ENCODE measurements around the gene FGFR1OP2. TPM values are rescaled to one million over a fixed set of nuclear protein-coding genes. Genes with fewer than 3 reads are reported as not detected.

FGFR1OP2 gene
- 41.7 and 56.2 TPM in 2 replicates for total RNA-seq

DNA sequence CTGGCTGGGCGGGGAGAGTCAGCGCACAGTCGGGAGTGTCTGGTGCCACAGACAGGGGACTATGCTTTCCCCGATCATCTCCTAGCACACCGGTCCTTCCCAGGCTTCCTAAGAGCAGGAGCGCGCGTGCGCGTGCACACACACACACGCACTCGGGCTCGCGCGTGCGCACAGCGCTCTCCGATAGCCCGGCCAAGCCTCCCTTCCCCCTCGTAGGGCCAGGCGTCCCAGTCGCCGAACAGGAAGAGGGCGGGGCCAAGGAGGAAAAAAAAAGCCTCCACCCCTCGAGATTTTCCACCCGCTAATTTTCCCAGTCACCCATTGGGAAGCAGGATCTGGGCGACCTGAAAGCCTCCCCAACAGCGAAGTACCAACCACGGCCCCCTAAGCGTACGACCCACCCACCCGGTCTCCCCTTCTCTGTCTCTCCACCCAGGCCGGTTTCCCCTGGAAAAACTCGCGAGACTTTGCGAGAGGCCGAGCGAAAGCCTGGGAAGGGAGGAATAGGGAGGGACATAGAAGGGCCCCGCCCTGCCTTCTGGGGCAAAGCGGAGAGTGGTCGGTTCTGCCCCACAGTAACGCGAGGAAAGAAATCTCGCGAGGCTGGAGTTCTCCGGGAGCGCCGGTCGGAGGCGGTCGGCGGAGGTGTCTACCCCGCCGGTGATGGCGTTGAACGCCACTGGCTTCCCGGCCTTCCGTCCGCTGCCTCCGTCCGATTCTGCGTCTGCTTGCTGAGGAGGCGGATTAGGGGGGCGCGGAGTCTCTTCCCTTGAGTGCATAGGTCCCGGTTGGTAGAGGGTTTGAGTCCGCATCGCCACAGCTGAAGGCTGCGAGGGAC is at the start of gene FGFR1OP2, which contains the start of gene INTS13:
Gene FGFR1OP2 (plus strand): TSS at position 608 of the 838 bp plus-strand sequence. CDS start 15,689 bp downstream, outside the sequence.
Gene INTS13 (minus strand): TSS at position 119 of the 838 bp plus-strand sequence. CDS start 1,178 bp downstream, outside the sequence.

DNA sequence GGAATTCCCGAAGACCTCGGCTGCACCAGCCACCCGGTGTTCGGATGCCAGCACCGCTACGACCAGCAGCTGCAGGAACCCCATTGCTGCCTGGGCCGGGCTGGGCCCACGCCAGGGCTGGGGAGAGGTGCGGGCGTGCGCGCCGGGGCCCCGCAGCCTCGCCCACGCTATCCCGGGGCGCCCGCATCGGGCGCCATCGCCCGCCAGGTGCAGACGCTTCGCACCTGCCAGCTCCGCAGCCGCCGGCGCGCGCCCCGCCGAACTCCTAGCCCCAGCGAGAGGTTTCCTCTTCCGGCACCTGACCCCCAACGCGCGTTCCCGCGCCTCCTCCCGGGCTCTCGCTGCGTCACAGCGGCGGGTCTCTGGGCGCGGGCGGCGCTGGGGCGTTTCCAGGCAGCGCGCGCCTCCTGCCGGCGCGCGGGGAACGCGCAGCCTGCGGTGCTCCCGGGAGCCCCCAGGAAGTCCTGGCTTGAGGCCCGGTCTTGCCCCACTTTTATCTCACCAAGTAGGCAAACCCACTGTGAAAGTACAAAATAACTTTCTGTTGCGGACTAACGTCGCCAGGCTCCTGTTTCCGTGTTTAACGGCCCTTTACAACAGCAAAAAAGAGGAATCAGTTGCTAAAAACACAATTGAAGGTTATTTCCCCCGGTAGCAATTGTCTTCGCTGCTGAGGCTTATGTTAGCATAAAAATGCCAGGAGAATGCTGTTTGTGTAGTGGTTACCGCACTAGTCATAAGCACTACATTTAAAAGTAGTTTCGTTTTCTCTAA is 76.0 kb downstream of the FGFR1OP2 start, which contains the start of gene TM7SF3:
Gene TM7SF3 (minus strand): TSS at position 300 of the 774 bp plus-strand sequence. CDS start 216 bp downstream, at position 84.

Other genes with a start within 250 kb of the FGFR1OP2 start
- 13.3 and 18.5 TPM in 2 replicates for gene ITPR2, start 105.3 kb upstream of the FGFR1OP2 start, total RNA-seq
- gene INTS13, start 489 bp upstream of the FGFR1OP2 start, total RNA-seq: 41.1 and 53.3 TPM in 2 replicates
- 357 and 478 TPM in 2 replicates for gene TM7SF3, start 75.9 kb downstream of the FGFR1OP2 start, total RNA-seq
- 79.7 and 94.3 TPM in 2 replicates for gene MED21, start 84.1 kb downstream of the FGFR1OP2 start, total RNA-seq
- gene C12orf71, start 144.1 kb downstream of the FGFR1OP2 start, total RNA-seq: not detected in 2 replicates